Stimulated activated naive B cell treated with anti-CD40 and anti-IgM and Interleukin-4, amounts not matched to agents 10 μg/mL and 1 μg/mL and 100 μg/mL, for 72 hours (primary cell): ENCODE measurements around the gene AFAP1L2.
A peak's percentile ranks its signal among the peaks of the same experiment; 100 is the strongest.
"Not testable (repeated sequence)": the region's sequence is repeated elsewhere in the genome, so short reads cannot be mapped to it uniquely, and the experiment has no call there.

Experiments
- ATAC-seq, 2 donors: fragments of 150-1000 bp; cut with Tn5 transposase; replicated peaks; 2 replicates each; pipeline ENCODE4 v1.10.0; 2021; ENCODE audit warnings: moderate library complexity in 1 of 2
- DNase-seq: peaks from one replicate; pipeline ENCODE4 v3.0.0; 2021
- H3K27ac Mint-ChIP-seq: one replicate; pipeline ENCODE4 v1.8.0; 2022; ENCODE audit warnings: mild to moderate bottlenecking, mixed read lengths
- H3K27me3 Mint-ChIP-seq, 2 donors: one replicate each; pipeline ENCODE4 v1.8.0; 2022; ENCODE audit warnings: mixed read lengths in 2 of 2
- H3K36me3 Mint-ChIP-seq, 2 donors: one replicate each; pipeline ENCODE4 v1.8.0; 2022; ENCODE audit warnings: mixed read lengths in 2 of 2, mild to moderate bottlenecking in 1 of 2
- H3K4me1 Mint-ChIP-seq, 2 donors: one replicate each; pipeline ENCODE4 v1.8.0; 2022; ENCODE audit warnings: mixed read lengths in 2 of 2, mild to moderate bottlenecking in 1 of 2
- H3K4me3 Mint-ChIP-seq, 2 donors: one replicate each; pipeline ENCODE4 v1.8.0; 2022; ENCODE audit warnings: mild to moderate bottlenecking in 2 of 2, mixed read lengths in 2 of 2, moderate library complexity in 1 of 2
- H3K9me3 Mint-ChIP-seq, 2 donors: one replicate each; pipeline ENCODE4 v1.8.0; 2022; ENCODE audit warnings: mixed read lengths in 2 of 2, mild to moderate bottlenecking in 1 of 2

Gene AFAP1L2

DNA sequence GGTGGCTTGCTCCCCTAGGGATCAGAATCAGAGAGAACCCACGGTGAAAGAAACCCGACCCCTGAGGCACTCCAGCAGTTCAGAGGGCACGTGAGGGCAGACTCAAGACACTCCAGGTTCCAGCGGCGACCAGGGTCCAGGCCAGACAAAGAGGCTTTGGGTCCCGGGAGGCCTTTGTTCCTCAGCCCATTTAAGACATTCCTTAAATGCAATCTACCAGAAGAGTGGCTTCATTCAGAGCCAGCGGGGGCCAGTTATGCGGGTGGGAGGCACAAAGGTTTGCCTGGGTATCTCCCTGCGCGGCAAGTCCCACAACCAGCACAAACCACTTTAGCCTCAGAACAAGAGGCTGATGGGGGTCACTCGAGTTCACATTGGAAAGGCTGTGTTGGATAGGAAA, 53.6 kb downstream of the AFAP1L2 start:
- no peak overlapping the region for H3K4me3 Mint-ChIP-seq
- H3K36me3 Mint-ChIP-seq = no peaks in the 10 kb centered on the region
- H3K27ac Mint-ChIP-seq = no peak overlapping the region
- DNase-seq (no peak), ATAC-seq (no peak)
- H3K27me3 Mint-ChIP-seq = peaks cover 0 to 7% of the 10 kb centered on the region in 2 donors
- peaks cover 0 to 2% of the 10 kb centered on the region in 2 donors for H3K9me3 Mint-ChIP-seq
- no peaks in the 10 kb centered on the region for H3K4me1 Mint-ChIP-seq

DNA sequence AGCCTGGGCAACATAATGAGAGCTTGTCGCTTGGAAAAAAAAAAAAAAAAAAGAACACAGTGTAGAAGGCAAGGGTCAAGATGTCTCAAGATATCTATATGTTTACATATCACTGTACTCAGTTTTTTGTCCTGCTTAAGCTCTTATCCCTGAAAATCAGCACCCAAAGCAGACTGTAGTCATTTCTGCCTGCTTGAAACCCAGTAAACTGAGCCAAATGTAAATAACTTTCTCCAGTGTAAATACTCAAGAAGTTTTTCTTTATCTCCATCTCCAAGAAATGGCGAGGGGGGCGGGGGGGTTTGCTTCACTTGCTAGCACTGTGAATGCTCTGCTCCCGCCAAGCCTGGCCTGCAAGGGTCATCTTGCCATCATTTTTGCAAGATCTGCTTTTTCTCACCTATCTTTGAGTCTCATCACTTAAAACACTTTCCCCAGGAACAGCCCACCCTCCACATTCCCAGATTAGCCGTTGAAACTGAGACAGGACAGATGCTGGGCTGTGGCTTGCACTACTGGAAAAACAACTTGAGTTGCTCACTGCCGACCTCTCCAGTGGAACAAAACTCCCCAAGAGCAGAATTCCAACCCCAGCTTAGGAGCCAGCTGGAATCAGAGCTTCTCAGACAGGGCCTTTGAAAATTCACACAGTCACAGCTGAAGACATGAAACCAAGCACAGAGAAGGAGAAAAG, 54.6 kb downstream of the AFAP1L2 start:
- Mint-ChIP-seq H3K4me3 (no peak overlapping the region), H3K36me3 (no peaks in the 10 kb centered on the region), H3K27ac (peak overlapping the region; percentile 59), H3K27me3 (peaks cover 0 to 7% of the 10 kb centered on the region in 2 donors), H3K9me3 (peaks cover 0 to 2% of the 10 kb centered on the region in 2 donors), H3K4me1 (no peaks in the 10 kb centered on the region)
- ATAC-seq (no peak), DNase-seq (no peak)

DNA sequence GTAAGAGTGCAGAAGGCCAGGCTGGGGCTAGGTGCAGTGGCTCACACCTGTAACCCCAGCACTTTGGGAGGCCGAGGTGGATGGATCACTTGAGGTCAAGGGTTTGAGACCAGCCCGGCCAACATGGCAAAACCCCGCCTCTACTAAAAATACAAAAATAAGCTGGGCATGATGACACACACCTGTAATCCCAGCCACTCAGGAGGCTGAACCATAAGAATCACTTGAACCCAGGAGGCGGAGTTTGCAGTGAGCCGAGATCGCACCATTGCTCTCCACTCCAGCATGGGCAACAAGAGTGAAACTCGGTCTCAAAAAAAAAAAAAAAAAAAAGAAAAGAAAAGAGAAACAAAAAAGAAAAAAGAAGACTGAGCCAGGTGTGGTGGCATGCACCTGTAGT, 55.2 kb downstream of the AFAP1L2 start:
- not testable (repeated sequence) for H3K4me1 Mint-ChIP-seq, ATAC-seq, H3K27me3 Mint-ChIP-seq, H3K36me3 Mint-ChIP-seq, H3K4me3 Mint-ChIP-seq, DNase-seq, H3K9me3 Mint-ChIP-seq, H3K27ac Mint-ChIP-seq

DNA sequence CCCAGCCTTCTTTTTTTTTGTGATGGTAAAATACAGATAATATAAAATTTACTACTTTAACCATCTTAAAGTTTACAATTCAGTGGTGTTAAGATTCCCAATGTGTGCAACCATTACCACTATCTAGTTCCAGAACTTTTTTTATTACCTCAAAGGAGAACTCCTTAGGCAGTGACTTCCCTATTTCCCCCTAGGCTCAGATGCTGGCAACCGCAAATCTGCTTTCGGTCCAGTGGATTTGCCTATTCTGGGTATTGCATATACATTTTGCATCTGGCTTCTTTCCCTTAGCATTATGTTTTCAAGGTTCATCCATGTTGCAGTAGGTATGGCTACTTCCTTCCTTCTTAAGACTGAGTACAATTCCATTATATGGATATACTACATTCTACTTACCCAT, 56.5 kb downstream of the AFAP1L2 start:
- H3K27ac Mint-ChIP-seq = no peak overlapping the region
- H3K36me3 Mint-ChIP-seq = no peaks in the 10 kb centered on the region
- H3K27me3 Mint-ChIP-seq = no peaks in the 10 kb centered on the region
- no peaks in the 10 kb centered on the region for H3K4me1 Mint-ChIP-seq
- DNase-seq (no peak), ATAC-seq (no peak)
- no peak overlapping the region for H3K4me3 Mint-ChIP-seq
- H3K9me3 Mint-ChIP-seq = peaks cover 0 to under 1% of the 10 kb centered on the region in 2 donors

DNA sequence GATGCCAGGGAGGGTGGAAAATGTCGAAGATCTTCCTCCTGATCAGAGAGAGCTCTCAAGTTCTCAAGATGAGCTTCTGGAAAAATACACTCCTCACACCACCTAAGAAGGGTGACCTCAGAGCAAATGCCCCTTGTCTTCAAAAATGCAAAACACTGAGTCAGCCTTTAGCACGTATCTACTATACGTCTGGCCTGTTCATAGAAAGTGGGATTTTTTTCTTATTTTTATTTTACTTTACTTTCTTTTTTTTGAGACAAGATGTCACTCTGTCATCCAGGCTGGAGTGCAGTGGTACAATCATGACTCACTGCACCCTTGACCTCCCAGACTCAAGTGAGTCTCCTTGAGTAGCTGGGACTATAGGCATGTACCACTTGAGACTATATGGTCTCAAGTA, 57.1 kb downstream of the AFAP1L2 start:
- Mint-ChIP-seq H3K9me3 (no peaks in the 10 kb centered on the region), H3K4me1 (no peaks in the 10 kb centered on the region), H3K27me3 (no peaks in the 10 kb centered on the region), H3K4me3 (no peak overlapping the region), H3K27ac (no peak overlapping the region), H3K36me3 (no peaks in the 10 kb centered on the region)
- DNase-seq (no peak), ATAC-seq (no peak)

DNA sequence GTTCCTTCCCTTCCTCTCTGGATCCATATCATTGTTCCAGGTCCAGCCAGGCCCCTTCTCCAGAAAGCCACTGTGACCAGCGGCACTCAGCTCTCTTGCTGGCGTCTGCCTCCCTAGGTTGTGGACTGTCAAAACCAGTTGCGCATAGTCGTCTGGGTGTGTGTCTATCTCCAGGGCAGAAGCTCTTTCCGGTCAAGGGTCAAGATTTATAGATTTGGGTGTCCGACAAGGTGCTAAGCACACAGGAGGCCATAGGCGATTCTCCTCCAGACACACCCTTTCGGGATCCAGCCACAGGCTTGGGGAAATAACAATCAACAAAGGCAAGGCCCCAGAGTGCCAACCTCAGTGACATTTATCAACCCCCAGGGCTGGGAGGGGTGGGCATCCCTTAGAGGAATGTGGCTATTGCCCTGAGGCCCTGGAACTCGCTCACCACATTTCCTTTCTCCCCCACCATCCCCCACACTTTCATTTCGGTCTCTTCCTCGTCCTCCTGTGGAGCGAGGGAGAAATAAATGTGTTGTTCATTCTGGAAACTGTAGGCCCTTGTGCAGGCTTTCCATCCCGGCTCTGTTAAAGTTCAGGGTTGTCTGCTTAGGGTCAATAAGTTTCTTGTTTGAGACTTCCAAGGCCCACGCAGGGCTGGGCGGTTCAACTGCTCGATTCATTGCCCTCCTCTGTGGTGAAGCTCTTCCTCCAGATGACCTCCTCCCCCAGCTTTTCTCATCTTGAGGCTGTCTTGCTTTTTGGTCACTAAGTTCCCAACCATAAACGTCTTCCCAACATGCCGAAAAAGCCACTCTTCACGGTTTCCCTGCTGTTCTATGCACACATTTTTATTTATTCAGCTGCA, 57.9 kb downstream of the AFAP1L2 start:
- Mint-ChIP-seq H3K36me3 (no peaks in the 10 kb centered on the region), H3K9me3 (no peaks in the 10 kb centered on the region), H3K4me3 (no peak overlapping the region), H3K27me3 (no peaks in the 10 kb centered on the region), H3K4me1 (no peaks in the 10 kb centered on the region), H3K27ac (no peak overlapping the region)
- ATAC-seq (no peak), DNase-seq (no peak)

DNA sequence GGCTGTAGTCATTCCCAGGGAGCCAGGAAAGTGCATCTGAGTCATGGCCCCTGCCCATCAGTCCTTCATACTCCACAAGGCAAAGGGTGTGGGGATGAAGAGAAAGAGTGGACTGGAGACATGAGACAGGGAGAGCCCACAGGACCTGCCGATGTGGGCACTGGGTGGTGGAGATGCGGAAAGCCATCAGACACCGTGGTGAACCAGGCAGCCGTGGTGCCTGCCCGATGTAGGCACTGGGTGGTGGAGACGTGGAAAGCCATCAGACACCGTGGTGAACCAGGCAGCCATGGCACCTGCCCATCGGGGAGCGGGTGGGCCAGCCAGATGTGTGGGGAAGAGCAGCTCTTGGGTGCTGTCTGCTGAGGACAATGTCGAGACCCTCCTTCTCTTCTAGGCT, 58.6 kb downstream of the AFAP1L2 start:
- Mint-ChIP-seq H3K4me3 (no peak overlapping the region), H3K27me3 (no peaks in the 10 kb centered on the region), H3K36me3 (no peaks in the 10 kb centered on the region), H3K4me1 (no peaks in the 10 kb centered on the region), H3K27ac (no peak overlapping the region), H3K9me3 (no peaks in the 10 kb centered on the region)
- no peak for DNase-seq
- ATAC-seq = no peak

DNA sequence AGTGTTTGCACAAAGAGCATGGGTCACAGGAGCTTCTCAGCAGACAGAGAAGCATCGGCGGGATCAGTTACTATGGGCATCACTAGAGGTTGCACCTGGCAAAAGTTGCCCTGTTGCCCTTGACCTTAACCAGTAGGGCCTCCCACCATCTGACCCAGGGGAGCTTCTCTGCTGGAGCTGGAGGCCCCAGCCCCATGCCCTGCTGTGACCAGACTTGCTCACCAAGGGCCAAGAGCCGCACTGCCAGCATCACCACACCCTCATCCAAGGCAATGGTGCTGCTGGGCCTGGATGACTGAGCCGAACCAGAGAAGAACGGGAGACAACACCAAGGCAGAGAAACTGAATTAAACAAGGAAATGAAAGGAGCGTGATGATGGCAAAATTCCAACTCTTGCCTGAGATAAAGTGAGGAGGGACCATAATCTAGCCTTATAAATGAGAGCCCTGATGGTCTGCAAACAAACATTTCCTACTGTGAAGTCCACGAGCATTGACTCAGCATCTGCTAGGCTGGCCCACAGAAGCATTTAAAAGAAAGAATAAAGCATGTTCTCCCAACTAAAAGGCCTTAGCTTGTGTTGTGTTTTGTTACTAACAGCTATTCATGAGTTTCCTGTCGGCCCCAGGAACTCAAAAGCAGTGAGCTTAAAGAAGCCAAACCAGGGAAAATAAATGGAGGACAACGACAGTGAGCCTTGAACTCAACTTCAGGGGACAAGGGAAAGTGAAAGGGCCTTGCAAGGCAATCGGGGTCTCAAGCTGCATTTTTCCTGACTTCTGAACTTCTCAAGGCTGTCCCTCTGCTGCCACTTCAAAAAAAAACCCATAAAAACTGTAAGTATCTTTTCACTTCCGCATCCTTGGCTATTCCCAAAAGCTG, 60.4 kb downstream of the AFAP1L2 start:
- Mint-ChIP-seq H3K4me1 (no peaks in the 10 kb centered on the region), H3K27ac (no peak overlapping the region), H3K27me3 (no peaks in the 10 kb centered on the region), H3K4me3 (no peak overlapping the region), H3K36me3 (no peaks in the 10 kb centered on the region), H3K9me3 (no peaks in the 10 kb centered on the region)
- DNase-seq (no peak), ATAC-seq (no peak)

DNA sequence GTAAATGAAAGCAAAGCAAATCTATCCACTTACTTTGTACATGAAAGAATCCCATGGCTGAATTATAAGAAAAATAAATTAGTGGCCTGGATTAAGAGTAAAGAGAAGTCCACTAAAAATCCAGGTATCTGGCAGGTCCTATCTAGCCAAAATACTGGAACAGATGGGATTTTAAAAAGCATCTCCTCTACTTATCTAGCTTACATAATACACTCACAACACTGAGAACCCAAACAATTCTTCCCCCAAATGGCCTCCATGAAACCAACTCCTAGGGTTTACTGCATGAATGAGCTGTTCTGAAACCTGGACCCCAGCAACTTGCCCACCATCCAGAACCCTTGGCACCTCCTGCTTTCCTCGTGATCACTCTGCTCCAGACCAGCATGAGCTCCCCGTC, 61.3 kb downstream of the AFAP1L2 start:
- Mint-ChIP-seq H3K36me3 (no peaks in the 10 kb centered on the region), H3K27me3 (no peaks in the 10 kb centered on the region), H3K4me1 (no peaks in the 10 kb centered on the region), H3K27ac (no peak overlapping the region), H3K4me3 (no peak overlapping the region), H3K9me3 (no peaks in the 10 kb centered on the region)
- DNase-seq = no peak
- no peak for ATAC-seq

DNA sequence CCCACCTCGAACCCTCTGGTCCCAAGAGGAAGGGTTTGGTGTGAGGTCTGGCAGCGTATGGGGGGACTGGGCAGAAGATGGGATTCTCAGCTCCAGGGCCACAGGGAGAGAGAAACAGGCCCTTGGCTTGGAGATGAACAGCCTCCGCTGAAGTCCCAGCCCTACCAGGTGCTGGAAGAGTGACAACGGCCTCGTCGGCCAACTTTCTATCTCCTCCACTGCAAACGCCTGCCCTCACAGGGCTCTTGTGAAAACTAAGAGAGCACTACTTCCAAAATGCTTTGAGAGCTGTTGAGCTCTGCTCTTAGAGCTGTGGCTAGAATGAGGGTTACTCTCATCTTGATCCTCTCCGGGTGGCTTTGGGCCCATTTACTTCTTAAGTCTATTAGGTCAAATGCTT, 63.5 kb downstream of the AFAP1L2 start:
- ATAC-seq (no peak), DNase-seq (no peak)
- Mint-ChIP-seq H3K27ac (no peak overlapping the region), H3K27me3 (no peaks in the 10 kb centered on the region), H3K4me3 (no peak overlapping the region), H3K9me3 (no peaks in the 10 kb centered on the region), H3K4me1 (peaks cover 6% of the 10 kb centered on the region in 2 donors), H3K36me3 (no peaks in the 10 kb centered on the region)

DNA sequence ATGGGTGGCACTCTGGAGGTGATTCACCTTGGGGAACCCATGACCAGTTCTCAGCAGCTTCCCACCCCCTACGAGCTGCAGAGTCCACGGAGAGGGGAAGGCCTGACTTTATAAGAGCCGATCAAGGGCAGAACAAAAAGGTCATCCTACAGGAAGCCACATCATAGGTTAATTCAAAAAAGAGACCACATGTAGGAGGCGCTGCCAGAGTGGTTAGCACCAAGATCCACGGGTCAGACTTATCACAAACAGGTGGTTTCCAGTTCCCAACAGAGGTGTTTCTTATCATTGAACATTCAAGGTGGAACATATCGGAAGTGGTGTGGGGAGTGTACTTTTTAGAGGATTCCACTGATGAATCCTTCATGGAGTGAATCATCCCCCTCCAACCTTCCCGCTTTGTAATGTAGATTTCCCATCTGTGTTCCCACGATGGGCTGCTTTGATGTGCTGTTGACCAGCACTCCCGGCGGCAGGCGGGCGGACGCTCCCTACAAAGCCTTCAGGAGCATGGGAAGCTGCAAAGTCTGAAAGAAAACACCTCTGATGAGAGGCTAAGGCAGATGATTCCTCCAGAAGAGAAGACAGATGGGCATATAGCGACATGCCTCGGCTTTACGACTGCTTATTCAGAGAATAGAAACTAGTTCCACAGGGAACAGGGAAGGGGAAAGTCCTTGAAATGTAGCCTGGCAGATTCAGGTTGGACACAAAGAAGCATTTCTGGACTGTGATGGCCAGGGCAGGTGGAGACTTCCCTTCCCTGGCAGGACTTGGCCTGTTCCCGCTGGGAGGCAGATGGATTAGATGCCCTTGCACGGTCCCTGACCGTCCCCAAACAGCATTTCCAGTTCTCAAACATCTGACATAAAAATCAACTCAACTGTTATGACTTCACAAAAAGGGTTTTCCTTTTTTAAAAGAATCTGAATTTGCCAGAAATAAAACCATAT, 66.5 kb downstream of the AFAP1L2 start:
- DNase-seq (peak; percentile 21), ATAC-seq (peak; percentile 86 to 93)
- Mint-ChIP-seq H3K9me3 (no peaks in the 10 kb centered on the region), H3K27me3 (no peaks in the 10 kb centered on the region), H3K27ac (no peak overlapping the region), H3K4me3 (no peak overlapping the region), H3K4me1 (peaks cover 6% of the 10 kb centered on the region in 2 donors), H3K36me3 (no peaks in the 10 kb centered on the region)

DNA sequence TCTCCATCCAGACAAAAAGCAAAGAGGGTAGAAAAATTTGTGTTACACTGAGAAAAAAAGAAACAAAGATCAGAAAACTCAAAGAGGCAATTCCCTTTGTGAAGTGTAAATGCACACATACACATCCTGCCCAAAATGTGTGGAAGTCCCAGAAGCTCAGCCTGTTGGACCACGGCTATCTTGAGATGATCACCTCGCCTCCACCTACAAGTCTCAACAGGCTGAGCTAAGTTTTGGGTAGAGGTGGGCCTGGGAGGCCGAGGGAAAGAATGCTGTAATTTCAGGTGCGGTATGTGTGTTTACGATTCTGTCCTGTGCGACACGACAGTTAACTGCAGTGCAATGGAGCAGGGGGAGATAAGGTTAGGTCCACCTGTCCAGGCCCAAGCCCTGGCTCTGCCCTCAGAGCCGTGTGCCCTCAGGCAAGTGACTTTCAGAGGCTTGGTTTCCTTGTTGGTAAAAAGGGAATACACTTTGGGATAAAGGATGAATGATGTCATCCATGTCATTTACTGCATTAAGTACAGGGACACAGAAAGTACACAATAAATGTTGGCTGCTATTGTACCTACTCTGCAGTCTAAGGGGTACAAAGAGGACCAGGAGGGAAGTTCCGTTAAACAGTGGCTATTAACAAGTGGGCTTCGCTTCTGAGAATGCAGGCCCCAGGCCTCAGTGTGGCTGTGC, 67.3 kb downstream of the AFAP1L2 start:
- Mint-ChIP-seq H3K27ac (no peak overlapping the region), H3K4me3 (no peak overlapping the region), H3K27me3 (no peaks in the 10 kb centered on the region), H3K4me1 (peaks cover 6% of the 10 kb centered on the region in 2 donors), H3K36me3 (no peaks in the 10 kb centered on the region), H3K9me3 (no peaks in the 10 kb centered on the region)
- no peak for ATAC-seq
- no peak for DNase-seq

DNA sequence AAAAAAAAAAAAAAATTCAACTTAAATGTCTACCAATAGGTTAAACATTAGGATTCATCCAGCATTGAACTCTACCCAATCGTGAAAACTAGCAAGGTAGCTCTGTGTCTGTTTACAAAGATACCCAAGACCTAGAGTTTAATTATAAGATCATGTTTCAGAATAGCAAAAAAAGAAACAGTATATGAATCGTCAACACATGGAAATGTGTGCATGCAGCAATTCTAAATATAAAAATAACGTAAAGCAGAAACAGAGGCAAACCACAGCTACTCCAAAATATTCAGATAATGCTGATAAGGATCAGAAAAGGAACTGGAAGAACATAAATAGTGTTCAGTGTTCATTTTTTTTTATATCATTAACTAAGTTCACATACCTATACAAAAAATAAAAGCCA, 68.7 kb downstream of the AFAP1L2 start:
- ATAC-seq = no peak
- no peak overlapping the region for H3K27ac Mint-ChIP-seq
- peaks cover 6% of the 10 kb centered on the region in 2 donors for H3K4me1 Mint-ChIP-seq

More for the DNA sequence above, 68.7 kb downstream of the AFAP1L2 start:
- no peaks in the 10 kb centered on the region for H3K27me3 Mint-ChIP-seq
- DNase-seq = no peak
- no peak overlapping the region for H3K4me3 Mint-ChIP-seq
- no peaks in the 10 kb centered on the region for H3K36me3 Mint-ChIP-seq
- no peaks in the 10 kb centered on the region for H3K9me3 Mint-ChIP-seq
